Natural killer cell (primary cell): ENCODE measurements around the gene FADS2. TPM values are rescaled to one million over a fixed set of nuclear protein-coding genes. Genes with fewer than 3 reads are reported as not detected.

Source experiments
- ATAC-seq, 3 donors: fragments of 150-1000 bp in 2 of 3; fragments of 200-7000 bp in 1 of 3; cut with Tn5 transposase; 1 replicate in 1 of 3; 2 replicates in 2 of 3; pipeline ENCODE4 v1.10.0; 2021; ENCODE audit warnings: mild to moderate bottlenecking in 2 of 3, moderate library complexity in 2 of 3
- DNase-seq, 2 donors: peaks; one replicate each; pipeline versions ENCODE4 v3.0.0 to v3.0.0-alpha.2; 2013 to 2021; ENCODE audit warnings: mixed read lengths in 1 of 2
- H3K27ac ChIP-seq: one replicate; pipeline ENCODE4 v1.5.1; 2013; ENCODE audit warnings: mild to moderate bottlenecking, low read length
- H3K27me3 ChIP-seq: one replicate; pipeline ENCODE4 v1.6.1; 2013; ENCODE audit warnings: low read length; ENCODE audit not compliant: control insufficient read depth, insufficient read depth
- H3K36me3 ChIP-seq: one replicate; pipeline ENCODE4 v1.6.1; 2013; ENCODE audit warnings: low read length; ENCODE audit not compliant: control insufficient read depth, insufficient read depth
- H3K4me1 ChIP-seq: one replicate; pipeline ENCODE4 v1.6.1; 2013; ENCODE audit warnings: low read length; ENCODE audit not compliant: control insufficient read depth, insufficient read depth
- H3K4me3 ChIP-seq: one replicate; pipeline ENCODE4 v1.5.1; 2013; ENCODE audit warnings: low read length
- H3K9me3 ChIP-seq: one replicate; pipeline ENCODE4 v1.6.1; 2013; ENCODE audit warnings: low read length; ENCODE audit not compliant: control insufficient read depth, insufficient read depth
- H3K27ac Mint-ChIP-seq, 2 donors: one replicate each; pipeline ENCODE4 v1.8.0; 2022; ENCODE audit warnings: mild to moderate bottlenecking in 2 of 2, mixed read lengths in 2 of 2, moderate library complexity in 1 of 2
- H3K27me3 Mint-ChIP-seq, 2 donors: one replicate each; pipeline ENCODE4 v1.8.0; 2022; ENCODE audit warnings: low read depth in 2 of 2, mixed read lengths in 2 of 2
- H3K36me3 Mint-ChIP-seq: one replicate; pipeline ENCODE4 v1.8.0; 2022; ENCODE audit warnings: mixed read lengths
- H3K4me1 Mint-ChIP-seq, 2 donors: one replicate each; pipeline ENCODE4 v1.8.0; 2022; ENCODE audit warnings: mixed read lengths in 2 of 2
- H3K4me3 Mint-ChIP-seq: one replicate; pipeline ENCODE4 v1.8.0; 2022; ENCODE audit warnings: mild to moderate bottlenecking, moderate library complexity, mixed read lengths
- H3K9me3 Mint-ChIP-seq, 2 donors: one replicate each; pipeline ENCODE4 v1.8.0; 2022; ENCODE audit warnings: mixed read lengths in 2 of 2
- CTCF ChIP-seq: fragments of 200-600 bp; IDR thresholded peaks from one replicate; pipeline ENCODE4 v1.8.0; 2022; ENCODE audit warnings: antibody characterized with exemption
- WGBS: methylation state at CpG from one replicate; pipeline ENCODE4 v1.1.7; 2013; ENCODE audit warnings: missing lambda C conversion rate; ENCODE audit not compliant: insufficient coverage; 5-methylcytosine and 5-hydroxymethylcytosine counted together
- intact Hi-C: fragments of 100-400 bp; cut with micrococcal nuclease; formaldehyde crosslinking; loops from one replicate; pipeline ENCODE4 v1.14.2; 2022
- total RNA-seq, 4 donors: library from RNA; stranded (reverse); fragments of 120-200 nt in 1 of 4; gene quantifications; one replicate each; pipeline versions ENCODE4 v1.2.3 to v1.2.4, GENCODE V29; 2013 to 2022

FADS2 gene
- total RNA-seq, 3 donors from 2014 or later (not counting 1 experiment from before 2014, with no cell fraction given): 30.4 to 52.7 (median 34.4) TPM

- peak; percentile 60 to 89 for DNase-seq
- H3K9me3 ChIP-seq: no peaks in the 10 kb centered on the region
- H3K4me3 ChIP-seq: no peak overlapping the region
- H3K4me1 ChIP-seq: peaks cover 9% of the 10 kb centered on the region
- H3K36me3 Mint-ChIP-seq: no peaks in the 10 kb centered on the region
- WGBS: 94% methylated on average over 2 of the region's 3 CpGs
- ATAC-seq: peak; percentile 19 to 42 (median 22)
- no peak overlapping the region for H3K27ac ChIP-seq
- no peaks in the 10 kb centered on the region for H3K9me3 Mint-ChIP-seq
- no peaks in the 10 kb centered on the region for H3K27me3 ChIP-seq
- H3K27me3 Mint-ChIP-seq: no peaks in the 10 kb centered on the region
- peaks cover 2% of the 10 kb centered on the region for H3K36me3 ChIP-seq
- intact Hi-C loops: loop anchor here (1.0 to 2.0 kb wide), 5 partner anchors 37 to 311 kb away; no protein-coding TSS in a partner anchor
- H3K4me3 Mint-ChIP-seq: peak overlapping the region; percentile 28
- peak overlapping the region; percentile 71 to 76 for H3K27ac Mint-ChIP-seq
- peaks cover 6 to 14% of the 10 kb centered on the region in 2 donors for H3K4me1 Mint-ChIP-seq
- TF ChIP-seq CTCF: peak; percentile 92
These were observed 30.7 kb upstream of the FADS2 start for GRCh38 chr11:61797263-61797944.

- no peaks in the 10 kb centered on the region for H3K4me1 Mint-ChIP-seq
- Histone ChIP-seq H3K36me3 (peaks cover 4% of the 10 kb centered on the region), H3K9me3 (no peaks in the 10 kb centered on the region), H3K27me3 (no peaks in the 10 kb centered on the region), H3K4me3 (no peak overlapping the region), H3K27ac (no peak overlapping the region), H3K4me1 (no peaks in the 10 kb centered on the region)
- intact Hi-C loops: no loop called here
- peak overlapping the region in 1 of 2 donors; percentile 51 for H3K27ac Mint-ChIP-seq
- no peak overlapping the region for H3K4me3 Mint-ChIP-seq
- H3K36me3 Mint-ChIP-seq: no peaks in the 10 kb centered on the region
- no peaks in the 10 kb centered on the region for H3K9me3 Mint-ChIP-seq
- no peak for TF ChIP-seq CTCF
- ATAC-seq (no peak), DNase-seq (no peak)
- H3K27me3 Mint-ChIP-seq: no peaks in the 10 kb centered on the region
- WGBS: 95% methylated on average over 2 of the region's 2 CpGs
These were observed 28.3 kb upstream of the FADS2 start for GRCh38 chr11:61799665-61800284.

- H3K4me1 Mint-ChIP-seq: no peaks in the 10 kb centered on the region
- no peak overlapping the region for H3K27ac ChIP-seq
- no peak overlapping the region for H3K4me3 Mint-ChIP-seq
- intact Hi-C loops: no loop called here
- no peaks in the 10 kb centered on the region for H3K27me3 Mint-ChIP-seq
- WGBS: 95% methylated on average over 2 of the region's 3 CpGs
- H3K9me3 ChIP-seq: no peaks in the 10 kb centered on the region
- H3K36me3 ChIP-seq: peaks cover 4% of the 10 kb centered on the region
- no peak overlapping the region for H3K4me3 ChIP-seq
- peak overlapping the region; percentile 35 to 52 for H3K27ac Mint-ChIP-seq
- TF ChIP-seq CTCF: no peak
- no peaks in the 10 kb centered on the region for H3K9me3 Mint-ChIP-seq
- H3K27me3 ChIP-seq: no peaks in the 10 kb centered on the region
- no peaks in the 10 kb centered on the region for H3K36me3 Mint-ChIP-seq
- ATAC-seq: no peak
- H3K4me1 ChIP-seq: no peaks in the 10 kb centered on the region
- DNase-seq: no peak
These were observed 27.5 kb upstream of the FADS2 start for GRCh38 chr11:61800331-61801281.
